WTC11 (cell line): ENCODE data around the gene SETMAR.
A peak's percentile ranks its signal among the peaks of the same experiment; 100 is the strongest.

Experiments used
- ATF6 ChIP-seq: sonication (generic); formaldehyde crosslinking; IDR thresholded peaks from 2 replicates; pipeline ENCODE4 v1.8.1; 2023; ENCODE audit warnings: mild to moderate bottlenecking, missing genetic modification reagents
- CREB1 ChIP-seq: sonication (generic); formaldehyde crosslinking; IDR thresholded peaks from 2 replicates; pipeline ENCODE4 v1.8.0; 2023; ENCODE audit warnings: mild to moderate bottlenecking, missing genetic modification reagents
- CTCF ChIP-seq: fragments of 200-600 bp; IDR thresholded peaks from 2 replicates; pipeline ENCODE4 v1.8.0; 2022; ENCODE audit warnings: antibody characterized with exemption
- FOXJ3 ChIP-seq: sonication (generic); formaldehyde crosslinking; IDR thresholded peaks from 2 replicates; pipeline ENCODE4 v1.9.0; 2021; ENCODE audit warnings: missing genetic modification reagents, mild to moderate bottlenecking, borderline replicate concordance
- IRF2 ChIP-seq: sonication (generic); formaldehyde crosslinking; IDR thresholded peaks from 2 replicates; pipeline ENCODE4 v1.8.0; 2022; ENCODE audit warnings: low read depth, missing genetic modification reagents, borderline replicate concordance
- JUN ChIP-seq: sonication (generic); formaldehyde crosslinking; IDR thresholded peaks from 2 replicates; pipeline ENCODE4 v1.8.0; 2023; ENCODE audit warnings: mild to moderate bottlenecking, missing genetic modification reagents
- KAT7 ChIP-seq: sonication (generic); formaldehyde crosslinking; IDR thresholded peaks from 2 replicates; pipeline ENCODE4 v1.8.1; 2023; ENCODE audit warnings: missing genetic modification reagents, mild to moderate bottlenecking, borderline replicate concordance
- MLX ChIP-seq: sonication (generic); formaldehyde crosslinking; IDR thresholded peaks from 2 replicates; pipeline ENCODE4 v1.8.1; 2023; ENCODE audit warnings: mild to moderate bottlenecking, missing genetic modification reagents, moderate library complexity
- NR1H2 ChIP-seq: sonication (generic); formaldehyde crosslinking; IDR thresholded peaks from 2 replicates; pipeline ENCODE4 v1.9.0; 2021; ENCODE audit warnings: mild to moderate bottlenecking, moderate library complexity, missing genetic modification reagents
- ZNF121 ChIP-seq: sonication (generic); formaldehyde crosslinking; IDR thresholded peaks from 2 replicates; pipeline ENCODE4 v1.8.0; 2023; ENCODE audit warnings: missing genetic modification reagents

- TF ChIP-seq JUN (CRISPR knock-in tag) (no peak), ATF6 (CRISPR knock-in tag) (no peak), KAT7 (no peak), IRF2 (CRISPR knock-in tag) (no peak), CTCF (peak; percentile 76), ZNF121 (no peak), CREB1 (CRISPR knock-in tag) (no peak), NR1H2 (CRISPR knock-in tag) (no peak), FOXJ3 (no peak), MLX (CRISPR knock-in tag) (no peak)
Measured at GRCh38 chr3:4350789-4351163, 47.6 kb downstream of the SETMAR start.
